IMR-90 (cell line): Measurements from ENCODE around the gene ANXA4. TPM values are rescaled to one million over a fixed set of nuclear protein-coding genes. Genes with fewer than 3 reads are reported as not detected.

Experiments used
- ATAC-seq: fragments of 200-7000 bp; cut with Tn5 transposase; 2 replicates; pipeline ENCODE4 v1.9.1; 2020; ENCODE audit warnings: low read depth, mild to moderate bottlenecking, moderate library complexity
- BruUV-seq: library from RNA; stranded (reverse); fragments of 400-500 nt; replicated peaks from 2 replicates; lab custom pipeline; 2021; lab: Mats Ljungman, UMichigan
- CTCF ChIA-PET: fragments of 300-600 bp; formaldehyde crosslinking; extraction: SDS; loops from one replicate; lab custom pipeline; 2021; ENCODE audit warnings: antibody characterized with exemption; lab: Yijun Ruan, JAX
- POLR2A ChIA-PET: fragments of 300-600 bp; sonication (Branson Sonifier 250); formaldehyde crosslinking; loops from one replicate; lab custom pipeline; 2022; ENCODE audit warnings: antibody characterized with exemption; ENCODE audit not compliant: unreplicated experiment; lab: Charles Lee
- DNase-seq: peaks from one replicate; pipeline ENCODE4 v3.0.0; 2013
- H2AFZ ChIP-seq: replicated peaks from 2 replicates; pipeline ENCODE3; 2013; ENCODE audit warnings: low read length, mild to moderate bottlenecking; ENCODE audit not compliant: poor library complexity
- H2AK5ac ChIP-seq: 2 replicates; pipeline ENCODE4 v1.6.1; 2013; ENCODE audit warnings: low read depth, low read length, inconsistent platforms
- H2AK9ac ChIP-seq: replicated peaks from 2 replicates; pipeline ENCODE3; 2013; ENCODE audit warnings: mild to moderate bottlenecking, low read depth, low read length, moderate library complexity; ENCODE audit not compliant: poor library complexity
- H2BK120ac ChIP-seq: 2 replicates; pipeline ENCODE4 v1.6.1; 2013; ENCODE audit warnings: low read depth, low read length, inconsistent platforms
- H2BK15ac ChIP-seq: 3 replicates; pipeline ENCODE4 v1.6.1; 2013; ENCODE audit warnings: low read depth, low read length, inconsistent platforms
- H2BK20ac ChIP-seq: 2 replicates; pipeline ENCODE4 v1.6.1; 2013; ENCODE audit warnings: low read depth, mild to moderate bottlenecking, inconsistent platforms, low read length, moderate library complexity
- H2BK5ac ChIP-seq: 2 replicates; pipeline ENCODE4 v1.6.1; 2013; ENCODE audit warnings: mild to moderate bottlenecking, low read depth, low read length, inconsistent platforms; ENCODE audit not compliant: poor library complexity, severe bottlenecking
- H3K14ac ChIP-seq: replicated peaks from 2 replicates; pipeline ENCODE4 v1.6.1; 2013; ENCODE audit warnings: low read depth, low read length, inconsistent platforms
- H3K18ac ChIP-seq: 2 replicates; pipeline ENCODE4 v1.6.1; 2013; ENCODE audit warnings: low read depth, low read length, control low read depth
- H3K23ac ChIP-seq: 2 replicates; pipeline ENCODE4 v1.6.1; 2013; ENCODE audit warnings: low read depth, low read length, inconsistent platforms
- H3K27ac ChIP-seq: 2 replicates; pipeline ENCODE4 v1.5.1; 2013; ENCODE audit warnings: mild to moderate bottlenecking, control low read depth, low read length; ENCODE audit not compliant: insufficient read depth
- H3K27me3 ChIP-seq: 2 replicates; pipeline ENCODE4 v1.6.1; 2013; ENCODE audit warnings: low read length; ENCODE audit not compliant: control insufficient read depth, insufficient read depth
- H3K36me3 ChIP-seq: 2 replicates; pipeline ENCODE4 v1.6.1; 2013; ENCODE audit warnings: low read length, mixed read lengths; ENCODE audit not compliant: control insufficient read depth, insufficient read depth
- H3K4ac ChIP-seq: 2 replicates; pipeline ENCODE4 v1.6.1; 2013; ENCODE audit warnings: low read depth, low read length, inconsistent platforms
- H3K4me1 ChIP-seq: 2 replicates; pipeline ENCODE4 v1.6.1; 2013; ENCODE audit warnings: low read length, mixed read lengths; ENCODE audit not compliant: control insufficient read depth, insufficient read depth
- H3K4me2 ChIP-seq: 2 replicates; pipeline ENCODE4 v1.6.1; 2013; ENCODE audit warnings: low read depth, mild to moderate bottlenecking, control low read depth, low read length, moderate library complexity
- H3K4me3 ChIP-seq: 2 replicates; pipeline ENCODE4 v1.5.1; 2013; ENCODE audit warnings: low read depth, mild to moderate bottlenecking, control low read depth, low read length, moderate library complexity; ENCODE audit not compliant: insufficient read depth
- H3K56ac ChIP-seq: 2 replicates; pipeline ENCODE4 v1.6.1; 2013; ENCODE audit warnings: low read length, inconsistent platforms; ENCODE audit not compliant: insufficient read depth; ENCODE audit errors: extremely low read depth
- H3K79me1 ChIP-seq, 2 experiments: 2 replicates each; pipeline ENCODE4 v1.6.1; 2013; ENCODE audit warnings: low read length in 2 of 2, inconsistent platforms in 1 of 2, low read depth in 1 of 2
- H3K9ac ChIP-seq: 2 replicates; pipeline ENCODE4 v1.6.1; 2013; ENCODE audit warnings: low read depth, low read length, control low read depth
- H3K9me1 ChIP-seq: 2 replicates; pipeline ENCODE4 v1.6.1; 2013; ENCODE audit warnings: low read length, inconsistent platforms; ENCODE audit not compliant: insufficient read depth
- H3K9me3 ChIP-seq: 2 replicates; pipeline ENCODE4 v1.6.1; 2013; ENCODE audit warnings: low read length; ENCODE audit not compliant: control insufficient read depth, insufficient read depth
- H4K20me1 ChIP-seq: 2 replicates; pipeline ENCODE4 v1.6.1; 2013; ENCODE audit warnings: low read length, inconsistent platforms; ENCODE audit not compliant: insufficient read depth
- H4K5ac ChIP-seq: 2 replicates; pipeline ENCODE4 v1.6.1; 2013; ENCODE audit warnings: mild to moderate bottlenecking, low read depth, low read length, control low read depth
- H4K8ac ChIP-seq, 2 experiments: 2 replicates each; pipeline ENCODE4 v1.6.1; 2013; ENCODE audit warnings: low read depth in 2 of 2, low read length in 2 of 2, control low read depth in 1 of 2, inconsistent platforms in 1 of 2
- H4K91ac ChIP-seq: 2 replicates; pipeline ENCODE4 v1.6.1; 2013; ENCODE audit warnings: low read depth, low read length, inconsistent platforms; ENCODE audit not compliant: insufficient read depth
- BHLHE40 ChIP-seq: fragments of 150-350 bp; IDR thresholded peaks from 2 replicates; pipeline ENCODE4 v1.6.1; 2016; ENCODE audit warnings: mild to moderate bottlenecking, low read depth, low read length
- CEBPB ChIP-seq: IDR thresholded peaks from 2 replicates; pipeline ENCODE4 v1.6.1; 2012; ENCODE audit warnings: low read depth, low read length, improper control_type of control experiment
- CHD1 ChIP-seq: IDR thresholded peaks from 2 replicates; pipeline ENCODE4 v1.6.1; 2012; ENCODE audit warnings: low read depth, low read length, improper control_type of control experiment
- CTCF ChIP-seq: conservative IDR thresholded peaks from 2 replicates; pipeline ENCODE4 v1.5.1; 2012; ENCODE audit warnings: mild to moderate bottlenecking, low read depth, low read length, improper control_type of control experiment
- ELK1 ChIP-seq: fragments of 150-350 bp; IDR thresholded peaks from 2 replicates; pipeline ENCODE4 v1.6.1; 2016; ENCODE audit warnings: low read depth, mild to moderate bottlenecking, low read length, moderate library complexity, borderline replicate concordance
- FOS ChIP-seq: fragments of 150-350 bp; IDR thresholded peaks from 2 replicates; pipeline ENCODE4 v1.6.1; 2016; ENCODE audit warnings: low read depth, low read length
- MAFK ChIP-seq: IDR thresholded peaks from 2 replicates; pipeline ENCODE4 v1.6.1; 2012; ENCODE audit warnings: low read depth, low read length, improper control_type of control experiment
- MAZ ChIP-seq: IDR thresholded peaks from 2 replicates; pipeline ENCODE4 v1.6.1; 2012; ENCODE audit warnings: low read depth, mild to moderate bottlenecking, low read length, improper control_type of control experiment, moderate library complexity, borderline replicate concordance
- MXI1 ChIP-seq: IDR thresholded peaks from 2 replicates; pipeline ENCODE4 v1.6.1; 2012; ENCODE audit warnings: low read depth, mild to moderate bottlenecking, low read length, moderate library complexity, borderline replicate concordance
- NFE2L2 ChIP-seq: fragments of 150-350 bp; IDR thresholded peaks from 2 replicates; pipeline ENCODE4 v1.6.1; 2016; ENCODE audit warnings: low read depth, mild to moderate bottlenecking, low read length
- POLR2A ChIP-seq: IDR thresholded peaks from 2 replicates; pipeline ENCODE4 v1.6.1; 2012; ENCODE audit warnings: mild to moderate bottlenecking, low read depth, low read length
- RAD21 ChIP-seq: IDR thresholded peaks from 2 replicates; pipeline ENCODE4 v1.6.1; 2012; ENCODE audit warnings: low read length, improper control_type of control experiment
- RCOR1 ChIP-seq: IDR thresholded peaks from 2 replicates; pipeline ENCODE4 v1.6.1; 2012; ENCODE audit warnings: mild to moderate bottlenecking, low read length, improper control_type of control experiment; ENCODE audit not compliant: insufficient replicate concordance
- RFX5 ChIP-seq: IDR thresholded peaks from 2 replicates; pipeline ENCODE4 v1.8.0; 2012; ENCODE audit warnings: low read depth, mild to moderate bottlenecking, low read length, moderate library complexity
- SMC3 ChIP-seq: fragments of 150-350 bp; IDR thresholded peaks from 2 replicates; pipeline ENCODE4 v1.6.1; 2016; ENCODE audit warnings: low read depth, mild to moderate bottlenecking, antibody characterized with exemption, low read length, moderate library complexity
- USF2 ChIP-seq: fragments of 150-350 bp; IDR thresholded peaks from 2 replicates; pipeline ENCODE4 v1.6.1; 2017; ENCODE audit warnings: mild to moderate bottlenecking, antibody characterized with exemption, low read length, low read depth
- WGBS, 2 experiments: methylation state at CpG; one replicate each; pipeline versions ENCODE4 v1.1.5 to v1.1.7; 2013; ENCODE audit warnings: missing lambda C conversion rate in 2 of 2; ENCODE audit not compliant: insufficient read length in 1 of 2; ENCODE audit errors: extremely low coverage in 2 of 2; 5-methylcytosine and 5-hydroxymethylcytosine counted together
- dilution Hi-C: fragments of 300-500 bp; cut with HindIII; formaldehyde crosslinking; loops from one replicate; pipeline ENCODE4 v1.14.3; 2018; ENCODE audit warnings: low sequenced_read_pairs; ENCODE audit not compliant: unreplicated experiment
- in situ Hi-C: fragments of 300-500 bp; cut with MboI; formaldehyde crosslinking; loops from 3 replicates; pipeline ENCODE4 v1.14.3; 2019; ENCODE audit warnings: low sequenced_read_pairs, inconsistent platforms, mixed read lengths
- intact Hi-C: fragments of 100-400 bp; cut with micrococcal nuclease; formaldehyde crosslinking; loops from 2 replicates; pipeline ENCODE4 v1.10.0; 2022
- polyA plus RNA-seq, 3 experiments: library from polyadenylated mRNA; depleted of rRNA; stranded (reverse); fragments of >200 nt; gene quantifications; 2 replicates each; pipeline ENCODE4 v1.2.3, GENCODE V29; 2012; ENCODE audit warnings: low replicate concordance in 1 of 3
- total RNA-seq: library from RNA; depleted of rRNA; stranded (reverse); fragments of >200 nt; gene quantifications from 2 replicates; pipeline ENCODE4 v1.2.3, GENCODE V29; 2012

The ANXA4 gene
- total and polyA plus RNA-seq, 2 of the 4 experiments (the other 2 are of a cell fraction): 22.2 to 72.0 TPM

- CTCF ChIA-PET: no interaction called here
- 93% methylated on average over 2 of the region's 4 CpGs; no CpG with 5 or more reads in 1 of the 2 experiments for WGBS, 2 experiments
- in situ Hi-C loops: no loop called here
- no peak overlapping the region for H2AK9ac ChIP-seq
- no peak overlapping the region for H2AFZ ChIP-seq
- peaks cover 3% of the 10 kb centered on the region for H3K36me3 ChIP-seq
- H2BK20ac ChIP-seq: no peak overlapping the region
- dilution Hi-C loops: no loop called here
- H3K23ac ChIP-seq: no peak overlapping the region
- ATAC-seq (no peak), DNase-seq (no peak)
- H4K5ac ChIP-seq: no peak overlapping the region
- H2BK120ac ChIP-seq: no peak overlapping the region
- no peak overlapping the region for H3K4me3 ChIP-seq
- POLR2A ChIA-PET: no interaction called here
- H3K4ac ChIP-seq: no peak overlapping the region
- H3K27me3 ChIP-seq: no peaks in the 10 kb centered on the region
- H3K9me3 ChIP-seq: no peaks in the 10 kb centered on the region
- no peak overlapping the region for H2BK15ac ChIP-seq
- H3K79me1 ChIP-seq: peaks cover 0 to 7% of the 10 kb centered on the region in 2 experiments; a peak in 1 of 4 replicates
- no peak overlapping the region for H2AK5ac ChIP-seq
- no peak overlapping the region for H3K56ac ChIP-seq
- H4K8ac ChIP-seq: no peak overlapping the region
- H3K4me1 ChIP-seq: peaks cover 14% of the 10 kb centered on the region
- no peak overlapping the region for H3K14ac ChIP-seq
- no peak for TF ChIP-seq POLR2A
- TF ChIP-seq CHD1: no peak
- TF ChIP-seq MAFK: no peak
- no peak for TF ChIP-seq CTCF
- no peak for TF ChIP-seq MAZ
- no peak for TF ChIP-seq RFX5
- TF ChIP-seq FOS: no peak
- no peak for TF ChIP-seq ELK1
- TF ChIP-seq MXI1: no peak
- TF ChIP-seq NFE2L2: no peak
- no peak for TF ChIP-seq CEBPB
- TF ChIP-seq SMC3: no peak
- TF ChIP-seq RCOR1: no peak
- TF ChIP-seq BHLHE40: no peak
- TF ChIP-seq RAD21: no peak
- TF ChIP-seq USF2: no peak
- peaks cover 9% of the 10 kb centered on the region for H3K9me1 ChIP-seq
- intact Hi-C loops: no loop called here
- no peaks in the 10 kb centered on the region for H4K20me1 ChIP-seq
- H3K9ac ChIP-seq: no peak overlapping the region
- H3K18ac ChIP-seq: no peak overlapping the region
- H3K4me2 ChIP-seq: no peak overlapping the region
- H4K91ac ChIP-seq: no peak overlapping the region
- BruUV-seq: no TSS peak
- no peak overlapping the region for H2BK5ac ChIP-seq
- no peak overlapping the region for H3K27ac ChIP-seq
These were observed 44.2 kb downstream of the ANXA4 start for GRCh38 chr2:69786052-69786560.
